ENCODE results near the gene ATP8A2.

- TF ChIP-seq POLR2AphosphoS5 (IDR thresholded peaks at IDR 0.05) (no peak), CTCF (IDR thresholded peaks at IDR 0.05) (no peak), POLR2A (IDR thresholded peaks at IDR 0.05) (no peak)
These were observed 312.0 kb downstream of the ATP8A2 start for GRCh38 chr13:25683662-25684370.
